Globus pallidus (tissue), 1 donor: Measurements from ENCODE around the gene PLA2G2C.
"Not testable (repeated sequence)": the region's sequence is repeated elsewhere in the genome, so short reads cannot be mapped to it uniquely, and the experiment has no call there.

Source experiments
- DNase-seq: peaks from one replicate; pipeline ENCODE4 v3.0.0-alpha.2; 2015; ENCODE audit warnings: low spot score

Gene PLA2G2C, protein sequence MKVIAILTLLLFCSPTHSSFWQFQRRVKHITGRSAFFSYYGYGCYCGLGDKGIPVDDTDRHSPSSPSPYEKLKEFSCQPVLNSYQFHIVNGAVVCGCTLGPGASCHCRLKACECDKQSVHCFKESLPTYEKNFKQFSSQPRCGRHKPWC

DNA sequence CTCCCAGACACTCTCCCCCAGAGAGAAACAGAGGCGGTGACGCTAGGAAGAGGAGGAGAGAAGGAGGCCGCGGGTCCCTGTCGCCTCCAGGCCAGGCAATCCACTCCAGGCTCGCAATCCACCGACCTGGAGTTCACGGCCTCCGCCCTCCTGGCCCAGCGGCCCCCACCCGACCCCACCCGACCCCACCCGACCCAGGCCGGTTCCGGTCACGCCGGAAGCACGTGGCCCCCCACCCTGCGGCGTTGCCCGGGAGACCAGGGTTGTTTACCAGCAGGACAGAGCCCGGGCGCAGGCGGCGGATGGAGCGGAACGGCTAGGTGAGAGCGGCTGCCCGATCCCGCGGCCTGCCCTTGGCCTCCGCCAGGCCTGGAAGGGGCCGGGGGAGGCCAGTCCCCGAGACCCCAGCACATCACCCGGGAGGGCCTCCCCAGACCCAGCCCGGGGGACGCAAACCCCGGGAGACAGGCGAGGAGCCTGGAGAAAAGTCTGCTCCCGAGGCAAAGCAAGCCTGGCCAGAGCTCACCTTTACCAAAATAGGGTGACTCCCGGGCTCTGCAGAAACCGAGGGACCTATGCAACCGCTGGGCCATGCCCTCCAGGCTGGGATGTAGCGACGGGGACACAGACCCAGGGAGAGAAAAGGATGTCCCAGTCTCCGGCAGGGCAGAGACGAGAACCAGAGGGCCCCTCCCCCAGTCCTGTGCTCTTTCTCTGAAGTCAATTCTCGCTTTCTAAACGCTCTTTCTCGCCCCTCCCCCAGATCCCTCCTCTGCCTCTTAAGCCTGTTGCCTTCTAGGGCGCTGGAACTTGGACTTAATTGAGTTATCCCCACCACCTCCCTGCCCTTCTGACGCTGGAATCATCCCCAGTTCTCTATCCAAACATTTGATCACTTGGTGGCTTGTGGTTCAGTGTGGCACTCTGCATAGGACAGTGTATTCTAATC, at the start of gene PLA2G2C, which contains the start of gene UBXN10:
Gene PLA2G2C (minus strand): TSS at position 685 of the 949 bp plus-strand sequence. CDS start 9,155 bp downstream, outside the sequence.
Gene UBXN10 (plus strand): TSS at position 263 of the 949 bp plus-strand sequence. CDS start 4,466 bp downstream, outside the sequence.
- no peak for DNase-seq

DNA sequence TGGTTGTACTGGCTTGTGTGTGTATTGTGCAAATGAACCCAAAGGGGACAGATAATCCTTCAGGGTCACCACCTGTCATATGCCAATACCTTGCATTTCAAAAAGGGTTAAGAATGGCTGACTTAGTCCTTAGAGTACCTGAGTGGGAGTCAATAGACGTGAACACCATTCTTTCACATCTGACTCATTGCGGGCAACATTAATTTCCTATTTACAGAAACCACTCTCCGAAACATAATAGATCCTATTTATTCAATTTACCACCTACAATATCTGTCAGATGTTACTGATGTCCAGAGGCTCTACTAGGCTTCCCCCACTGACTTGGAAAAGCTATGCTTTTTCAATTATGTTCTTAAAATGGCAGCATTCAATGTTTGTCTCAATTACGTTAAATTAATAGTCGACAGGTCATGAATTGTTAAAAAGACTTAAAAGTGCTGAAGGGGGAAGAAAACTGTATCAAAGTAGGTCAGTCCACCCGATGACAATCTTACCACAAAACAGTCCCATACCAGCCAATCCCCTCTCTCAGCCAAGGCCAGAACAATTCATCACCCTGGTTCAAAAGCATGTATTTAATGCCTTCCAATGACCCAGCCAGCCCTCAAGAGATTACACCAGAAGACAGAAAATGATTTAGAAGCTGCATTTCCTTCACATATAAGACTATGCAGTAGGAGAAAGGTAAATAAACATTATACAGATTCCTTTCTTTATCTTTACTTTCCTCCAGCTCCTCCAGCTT, 48.6 kb upstream of the PLA2G2C start:
- no peak for DNase-seq

DNA sequence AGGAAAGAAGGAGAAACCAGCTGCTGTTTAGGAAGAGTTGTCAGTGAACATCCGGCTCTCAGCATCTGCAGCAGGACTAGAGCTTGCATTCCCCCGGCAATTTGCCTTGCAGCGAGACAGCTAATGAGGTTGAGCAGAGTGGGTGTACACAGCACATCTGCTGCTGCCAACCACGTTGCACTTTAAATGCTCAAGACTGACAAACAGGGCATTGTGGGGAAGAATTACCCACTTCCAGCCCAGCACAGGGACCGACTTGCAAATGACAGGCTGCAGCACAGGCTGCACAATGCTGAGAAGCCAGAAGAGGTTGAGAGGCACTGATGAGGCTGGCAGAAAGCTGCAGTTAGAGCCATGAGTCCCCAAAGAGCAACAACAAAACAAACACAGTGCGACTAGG, 47.5 kb upstream of the PLA2G2C start:
- peak; percentile 50 for DNase-seq

DNA sequence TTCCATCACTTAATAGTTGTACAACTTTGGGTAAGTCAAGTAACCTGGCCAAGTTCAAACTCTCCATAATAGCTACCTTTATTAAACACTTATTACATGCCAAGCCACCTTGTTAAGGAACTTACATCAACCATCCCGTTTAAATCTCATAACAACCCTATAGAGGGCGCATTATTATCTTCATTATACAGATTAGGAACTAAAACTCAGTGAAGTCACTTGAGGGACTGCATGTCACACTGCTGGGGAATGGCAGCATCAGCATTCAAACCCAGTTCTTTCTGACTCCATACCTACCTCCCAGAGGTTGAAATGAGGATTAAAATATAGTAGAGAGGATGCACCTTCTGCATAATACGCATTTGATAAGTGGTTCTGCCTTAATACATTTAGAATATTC, 47.1 kb upstream of the PLA2G2C start:
- no peak for DNase-seq

DNA sequence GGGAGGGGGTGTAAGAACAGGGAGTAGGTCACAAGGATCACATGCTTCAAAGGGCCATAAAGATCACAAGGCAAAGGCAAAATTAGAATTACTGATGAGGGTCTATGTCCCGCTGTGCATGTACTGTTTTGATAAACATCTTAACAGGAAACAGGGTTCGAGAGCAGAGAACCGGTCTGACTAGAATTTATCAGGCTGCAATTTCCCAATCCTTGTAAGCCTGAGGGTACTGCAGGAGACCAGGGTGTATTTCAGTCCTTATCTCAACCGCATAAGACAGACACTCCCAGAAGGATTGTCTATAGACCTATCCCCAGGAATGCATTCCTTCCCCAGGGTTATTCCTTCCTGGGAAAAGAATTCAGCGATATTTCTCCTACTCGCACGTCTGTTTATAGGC, 46.2 kb upstream of the PLA2G2C start:
- not testable (repeated sequence) for DNase-seq

DNA sequence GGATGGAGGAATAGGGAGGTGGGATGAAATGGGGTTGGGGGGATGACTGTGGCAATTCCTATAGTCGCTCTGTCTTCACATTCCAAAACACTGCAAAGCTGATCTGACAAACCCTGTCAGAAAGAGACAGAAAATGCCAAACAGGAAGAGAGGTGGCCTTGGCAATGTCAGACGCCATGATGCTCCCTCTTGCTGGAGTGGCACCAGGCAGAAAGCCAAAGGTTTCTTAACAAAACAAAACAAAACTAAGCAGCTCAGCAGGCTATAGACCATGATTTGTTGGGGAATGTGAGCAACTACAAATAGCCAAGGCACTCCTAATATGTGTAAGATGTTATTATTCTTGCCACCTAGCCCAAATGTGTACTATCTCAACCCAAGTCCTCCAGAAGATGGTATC, 42.9 kb upstream of the PLA2G2C start:
- DNase-seq: no peak

DNA sequence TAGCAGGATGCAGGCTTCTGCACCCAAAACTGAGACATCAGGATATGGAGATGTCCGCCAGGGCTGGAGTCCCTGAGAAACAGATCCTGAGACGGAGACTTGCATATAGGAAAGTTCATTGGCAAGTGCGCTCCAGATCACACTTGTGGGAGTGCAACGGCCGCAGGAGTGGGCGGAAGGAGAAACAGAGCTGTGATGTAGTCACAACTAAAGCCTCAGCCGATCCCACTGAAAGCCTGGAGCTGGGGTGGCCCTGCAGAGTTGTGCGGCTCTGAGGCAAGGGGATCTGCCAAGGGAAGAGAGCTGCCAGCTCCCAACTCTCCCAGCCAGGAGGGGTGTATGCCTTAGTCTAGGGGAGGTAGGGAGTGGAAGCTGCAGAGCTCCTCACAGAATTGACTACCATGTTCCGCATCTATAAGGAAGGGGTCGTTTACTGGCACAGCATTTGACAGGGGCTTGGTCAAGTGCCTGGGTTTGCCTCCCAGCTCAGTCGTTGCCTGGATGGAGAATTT, 42.1 kb upstream of the PLA2G2C start:
- no peak for DNase-seq

DNA sequence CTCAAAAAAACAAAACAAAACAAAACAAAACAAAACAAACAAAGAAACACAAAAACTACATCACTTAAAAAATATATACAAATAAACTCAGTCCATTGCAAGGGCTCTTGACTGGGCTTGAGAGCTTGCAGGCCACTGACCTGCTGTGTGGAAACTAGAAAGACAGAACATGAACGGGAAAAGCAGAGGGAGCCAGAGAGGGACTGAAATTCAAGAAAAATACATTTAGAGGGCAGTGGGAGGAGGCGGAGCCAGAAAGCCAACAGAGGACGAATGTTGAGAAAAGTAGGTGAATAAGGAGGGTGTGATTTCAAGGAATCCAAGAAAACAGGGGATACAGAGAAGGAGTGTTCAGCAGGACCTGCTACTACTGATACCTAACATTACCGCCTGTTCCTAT, 41.4 kb upstream of the PLA2G2C start:
- no peak for DNase-seq

DNA sequence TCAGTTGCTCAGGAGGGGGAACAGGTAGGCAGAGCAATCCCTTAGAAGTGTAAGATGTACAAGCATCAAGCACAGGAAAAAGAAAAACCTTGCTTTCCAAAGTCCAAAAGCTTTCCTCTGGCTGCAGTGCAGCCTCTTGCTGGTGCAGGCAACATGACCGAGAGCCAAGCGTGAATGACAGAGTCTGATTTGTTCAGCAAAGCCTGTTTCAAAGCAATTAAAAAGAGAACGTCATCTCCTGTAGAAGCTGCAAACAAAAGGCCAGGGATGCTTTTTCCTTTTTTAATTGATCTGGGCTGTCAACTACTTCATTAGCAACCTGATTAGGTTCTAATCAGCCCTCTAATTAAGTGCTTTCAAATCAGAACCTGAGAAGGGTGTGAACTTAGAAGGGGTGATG, 38.2 kb upstream of the PLA2G2C start:
- no peak for DNase-seq

DNA sequence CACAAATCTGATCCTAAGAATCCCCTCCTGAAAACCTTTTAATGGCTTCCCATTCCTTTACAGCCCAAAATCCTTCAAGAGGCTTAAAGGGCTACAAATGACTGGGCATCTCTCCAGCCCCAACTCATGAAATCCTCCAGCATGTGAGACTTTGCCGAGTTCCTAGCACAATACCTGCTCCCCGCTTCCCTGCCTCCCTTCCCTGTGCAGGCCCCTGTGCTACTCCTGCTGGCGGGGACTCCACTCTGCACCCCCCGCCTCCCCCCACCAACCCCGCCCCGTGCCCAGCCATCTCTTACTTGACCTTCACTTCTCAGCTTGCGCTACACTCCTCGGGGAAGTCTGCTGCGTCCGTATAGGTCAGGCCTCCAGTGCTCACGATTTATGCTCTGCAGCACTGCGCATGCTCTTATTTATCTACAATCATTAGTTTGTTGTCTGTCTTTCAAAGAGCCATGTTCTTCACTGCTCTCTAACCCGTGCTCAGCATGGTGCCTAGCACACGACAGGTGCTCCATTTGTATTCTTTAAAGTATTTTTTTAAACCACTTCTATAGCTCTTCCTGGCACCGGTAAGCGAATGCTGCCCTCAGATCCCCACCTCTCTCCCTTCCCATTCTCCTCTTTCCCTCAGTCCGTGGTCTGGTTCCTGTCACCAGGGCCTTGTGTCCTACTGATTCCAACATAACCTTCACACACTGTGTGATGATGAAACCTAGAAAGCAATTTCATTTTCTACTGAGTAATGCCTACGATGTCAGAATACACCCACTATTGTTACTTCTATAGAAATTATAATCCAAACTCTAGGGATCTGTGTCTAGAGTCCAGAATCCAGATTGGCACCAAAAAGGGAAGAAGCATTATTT, 37.5 kb upstream of the PLA2G2C start:
- no peak for DNase-seq

DNA sequence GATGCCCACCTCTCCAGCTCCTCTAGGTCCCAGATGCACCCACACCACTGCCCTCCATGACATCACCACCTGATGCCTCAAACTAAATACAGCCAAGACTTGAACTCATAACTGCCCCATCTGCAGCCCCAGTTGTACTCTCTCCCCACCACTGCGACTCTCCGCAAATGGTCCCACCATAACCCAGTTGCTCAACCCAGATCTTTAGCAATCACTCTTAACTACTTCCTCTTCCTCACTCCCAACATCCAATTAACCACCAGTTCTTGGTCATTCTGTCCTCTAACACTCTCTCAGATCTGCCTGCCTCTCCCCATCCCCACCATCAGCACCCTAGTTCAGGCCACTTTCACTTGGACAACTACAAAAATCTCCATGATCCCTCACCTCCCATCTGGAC, 36.8 kb upstream of the PLA2G2C start:
- DNase-seq: no peak

DNA sequence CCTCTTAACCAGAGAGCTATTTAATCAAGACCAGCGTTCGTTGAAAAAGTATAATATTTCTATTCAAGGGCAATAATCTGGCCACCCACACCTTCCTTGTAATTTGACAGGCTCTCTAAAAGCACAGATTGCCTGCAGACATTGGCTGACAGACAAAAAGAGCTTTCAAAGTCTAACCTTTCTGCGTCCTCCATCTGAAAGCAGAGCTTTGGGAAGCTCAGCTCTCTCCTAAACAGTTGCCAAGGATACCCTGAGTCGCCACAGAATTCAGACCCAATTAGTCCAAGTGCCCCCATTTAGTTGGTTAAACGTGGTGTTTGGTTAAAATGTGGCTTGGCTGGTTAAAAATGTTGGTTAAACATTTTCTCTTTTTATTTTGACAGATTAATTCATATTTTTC, 33.7 kb upstream of the PLA2G2C start:
- peak; percentile 28 for DNase-seq

DNA sequence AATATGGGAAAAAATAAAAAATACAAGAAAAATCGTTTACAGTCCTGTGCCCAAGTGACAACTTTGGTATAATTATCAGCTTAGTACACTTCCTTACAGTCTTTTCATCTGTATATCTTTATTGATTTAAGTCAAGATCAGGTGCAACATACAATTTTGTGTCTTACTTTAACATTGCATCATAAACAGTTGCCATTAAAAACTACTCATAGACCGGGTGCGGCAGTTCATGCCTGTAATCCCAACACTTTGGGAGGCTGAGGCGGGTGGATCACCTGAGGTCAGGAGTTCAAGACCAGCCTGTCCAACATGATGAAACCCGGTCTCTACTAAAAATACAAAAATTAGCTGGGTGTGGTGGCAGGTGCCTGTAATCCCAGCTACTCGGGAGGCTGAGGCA, 32.7 kb upstream of the PLA2G2C start:
- not testable (repeated sequence) for DNase-seq

DNA sequence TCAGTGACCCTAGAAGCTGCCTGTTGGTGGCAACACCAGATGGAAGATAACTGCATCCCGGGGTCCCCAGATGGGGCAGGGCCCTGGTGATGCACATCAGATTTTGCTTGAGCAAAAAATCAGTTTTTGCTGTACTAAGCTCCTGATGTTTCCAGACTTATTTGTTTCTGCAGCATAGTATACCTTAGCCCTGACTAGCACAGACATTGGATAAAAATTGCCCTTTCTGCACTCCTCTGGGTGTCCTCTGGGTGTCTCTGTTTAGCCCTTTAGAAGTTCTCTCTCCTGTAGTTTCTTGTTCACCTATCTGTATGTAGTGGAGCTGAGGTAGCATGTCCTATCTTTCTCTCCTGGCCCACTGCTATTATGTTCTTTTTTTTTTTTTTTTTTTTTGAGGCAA, 30.3 kb upstream of the PLA2G2C start:
- no peak for DNase-seq

DNA sequence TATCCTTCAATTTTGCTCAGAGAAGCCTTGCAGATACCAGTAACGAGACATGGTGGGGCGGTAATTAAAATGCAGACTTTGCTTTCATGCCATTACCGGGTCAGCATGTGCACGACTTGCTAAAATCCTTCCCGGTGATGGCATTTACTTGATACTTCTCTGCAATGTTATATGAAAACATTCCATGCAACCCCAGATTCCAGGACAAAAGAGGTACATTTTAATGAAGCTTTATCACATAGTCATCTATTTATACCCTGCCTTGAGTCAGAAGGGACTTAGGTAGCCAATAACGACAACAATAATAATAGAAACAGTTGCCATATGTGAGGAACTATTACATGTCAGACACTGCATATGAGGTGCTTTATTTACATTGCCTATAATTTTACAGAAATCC, 29.4 kb upstream of the PLA2G2C start:
- DNase-seq: no peak

DNA sequence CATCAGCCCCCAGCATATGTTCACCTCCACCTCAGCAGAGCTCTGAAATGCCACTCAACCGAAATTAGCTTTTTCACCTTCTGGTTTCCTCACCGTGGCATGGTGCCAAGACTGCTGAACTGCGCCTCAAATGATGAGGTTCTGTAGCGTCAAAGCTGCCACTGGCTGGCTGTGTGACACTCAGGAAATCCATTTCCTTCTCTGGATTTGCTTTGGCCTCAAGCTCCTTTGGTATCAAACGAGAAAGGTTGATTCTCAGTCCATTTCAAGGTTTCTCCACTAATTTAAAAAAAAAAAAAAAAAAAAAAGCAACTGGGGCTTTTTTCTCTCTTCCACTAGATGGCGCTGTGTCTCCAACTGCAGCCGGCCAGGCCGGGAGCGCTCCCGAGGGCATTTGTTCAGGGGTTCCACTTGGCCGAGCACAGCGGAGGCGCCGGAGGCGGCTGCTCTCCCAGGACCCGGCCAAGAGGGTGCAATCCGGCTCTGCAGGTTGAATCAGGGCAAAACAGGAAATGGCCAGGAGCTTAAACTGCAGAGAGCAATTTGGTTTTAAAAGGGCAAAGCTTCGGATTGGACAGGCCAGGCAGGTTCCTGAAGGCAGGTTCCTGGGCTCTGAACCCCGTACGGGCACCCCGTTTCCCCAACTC, 26.5 kb upstream of the PLA2G2C start:
- peak; percentile 58 for DNase-seq

DNA sequence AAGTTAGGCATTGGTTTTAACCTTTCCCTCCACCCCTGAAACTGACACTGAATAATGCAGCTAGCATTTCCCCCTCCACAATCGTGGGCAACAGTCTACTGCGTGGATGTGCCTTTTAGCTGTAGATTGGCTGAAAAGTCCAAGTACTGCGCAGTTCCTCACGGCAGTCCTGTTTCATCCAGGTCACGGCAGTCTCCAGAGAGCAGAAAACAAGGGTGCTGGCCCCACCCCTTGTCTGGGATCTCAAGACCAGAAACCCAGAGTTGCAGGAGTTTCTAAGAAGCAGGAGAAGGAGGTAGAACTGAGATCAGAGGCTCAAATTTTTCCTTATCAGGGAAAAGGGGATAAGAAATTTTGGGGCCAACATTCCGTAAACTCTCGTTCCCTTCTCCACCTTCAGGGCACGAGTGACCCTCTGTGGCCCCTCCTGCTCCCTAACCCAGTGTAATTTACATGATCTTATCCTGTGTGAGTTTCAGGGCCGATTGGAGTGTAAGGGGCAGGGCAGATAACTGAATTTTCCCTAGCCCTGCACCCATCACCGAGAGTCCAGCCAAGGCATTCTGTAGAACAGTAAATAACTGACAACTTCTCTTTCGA, 25.9 kb upstream of the PLA2G2C start:
- no peak for DNase-seq

DNA sequence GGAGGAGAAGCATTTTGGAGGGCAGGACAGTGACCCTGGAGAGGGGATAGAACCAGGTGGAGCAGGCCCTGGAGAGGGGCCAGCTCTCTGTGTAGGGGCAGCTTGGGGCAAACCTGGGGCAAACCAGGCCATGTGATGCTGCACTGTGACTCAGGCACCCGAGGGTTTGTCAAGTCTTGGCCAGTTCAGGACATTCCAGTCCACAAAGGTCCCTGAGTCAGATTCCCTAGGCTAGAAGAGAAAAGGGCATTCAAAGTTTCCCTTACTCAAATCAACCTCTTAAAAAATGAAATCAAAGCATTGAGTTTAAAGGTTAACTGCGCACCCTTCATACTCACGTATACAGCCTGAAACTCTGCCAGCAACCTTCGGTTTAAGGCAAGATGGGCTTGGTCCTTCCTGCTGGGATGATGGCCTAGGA, 25.2 kb upstream of the PLA2G2C start:
- no peak for DNase-seq

DNA sequence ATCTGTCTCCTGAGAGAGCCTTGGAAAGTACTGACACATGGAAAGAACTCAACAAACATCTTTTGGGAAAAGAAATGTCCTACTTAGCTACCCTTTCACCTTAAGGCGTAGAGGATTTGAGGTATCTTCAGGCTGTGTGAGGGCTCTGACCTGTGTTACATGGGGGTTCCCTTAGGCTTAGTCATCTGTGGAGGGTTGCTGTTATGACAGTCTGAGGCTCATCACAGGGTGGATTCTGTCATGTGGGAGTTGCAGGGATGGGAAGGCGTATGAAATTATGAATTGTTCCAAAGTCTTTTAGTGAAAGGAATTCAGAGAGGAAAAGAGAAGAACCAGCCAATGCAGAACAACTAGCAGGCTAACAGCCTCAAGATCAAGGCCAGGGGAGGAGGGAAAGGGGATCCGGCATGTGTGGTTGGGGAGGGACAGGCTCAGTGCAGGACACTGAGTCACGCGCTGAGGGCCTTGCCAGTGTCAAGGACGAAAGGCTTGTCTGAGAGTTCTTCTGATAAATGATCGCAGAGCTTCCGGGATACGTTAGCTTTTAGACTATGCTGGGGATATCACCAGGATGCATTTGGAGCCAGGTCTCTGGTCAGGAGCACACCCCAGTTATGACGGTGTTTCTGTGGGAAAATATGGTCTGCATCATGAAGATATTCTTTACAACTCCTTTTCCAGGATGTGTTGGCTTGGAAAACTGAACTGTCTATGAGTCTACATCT, 24.6 kb upstream of the PLA2G2C start:
- no peak for DNase-seq

DNA sequence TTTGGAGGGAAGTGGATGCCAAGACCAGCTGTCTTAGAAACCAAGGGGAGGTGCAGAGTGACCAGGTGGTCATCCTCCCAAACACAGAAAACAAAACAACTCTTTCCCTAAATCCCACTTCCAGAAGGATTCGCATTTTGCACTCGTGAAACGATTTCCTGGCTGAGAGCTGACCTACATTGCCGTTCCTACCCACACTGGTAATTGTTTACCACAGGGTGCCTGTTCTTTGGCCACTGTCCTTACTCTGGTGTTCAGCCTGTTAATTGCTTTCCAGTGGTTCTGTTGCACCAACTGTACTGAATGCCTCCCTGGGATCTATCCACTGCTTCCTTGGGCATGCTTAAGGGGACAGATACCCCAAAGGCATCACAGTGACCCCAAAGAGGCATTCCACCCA, 23.2 kb upstream of the PLA2G2C start:
- no peak for DNase-seq
